Activated T-cell treated with anti-CD3 and anti-CD28 coated beads for 24 hours (primary cell): Measurements from ENCODE around the gene TARBP1.

Source experiments
- DNase-seq: peaks from one replicate; pipeline ENCODE4 v3.0.0-alpha.2; 2020; ENCODE audit warnings: low read depth

Gene TARBP1

DNA sequence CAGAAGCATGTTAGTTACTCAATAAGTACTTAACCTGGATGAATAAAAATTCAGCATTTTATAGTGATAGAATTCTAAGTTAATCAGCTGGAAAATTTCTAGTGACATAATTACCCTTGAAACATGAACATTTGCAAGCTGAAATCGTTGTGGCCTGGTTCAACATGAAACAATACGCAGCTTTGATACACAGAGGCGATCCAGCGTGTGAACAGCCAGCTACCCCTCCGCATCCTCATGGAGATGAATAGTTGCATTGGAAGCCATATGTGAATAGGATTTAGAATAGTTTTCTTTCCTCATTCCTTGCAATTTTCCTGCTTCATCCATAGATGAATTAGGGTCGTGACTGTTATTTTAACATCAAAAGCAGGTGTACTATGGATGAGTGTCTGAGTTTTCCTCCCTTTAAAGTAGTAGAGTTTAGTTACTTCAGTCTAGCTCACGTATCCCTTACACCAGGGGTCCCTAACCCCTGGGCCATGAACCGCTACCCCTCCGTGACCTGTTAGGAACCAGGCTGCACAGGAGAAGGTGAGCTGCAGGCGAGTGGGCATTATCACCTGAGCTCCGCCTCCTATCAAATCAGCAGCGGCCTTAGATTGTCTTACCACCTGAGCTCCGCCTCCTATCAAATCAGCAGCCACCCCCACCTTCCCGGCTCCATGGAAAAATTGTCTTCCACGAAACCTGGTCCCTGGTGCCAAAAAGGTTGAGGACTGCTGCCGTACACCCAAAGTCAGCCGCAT lies 6.2 kb upstream of the TARBP1 start:
- DNase-seq = no peak

DNA sequence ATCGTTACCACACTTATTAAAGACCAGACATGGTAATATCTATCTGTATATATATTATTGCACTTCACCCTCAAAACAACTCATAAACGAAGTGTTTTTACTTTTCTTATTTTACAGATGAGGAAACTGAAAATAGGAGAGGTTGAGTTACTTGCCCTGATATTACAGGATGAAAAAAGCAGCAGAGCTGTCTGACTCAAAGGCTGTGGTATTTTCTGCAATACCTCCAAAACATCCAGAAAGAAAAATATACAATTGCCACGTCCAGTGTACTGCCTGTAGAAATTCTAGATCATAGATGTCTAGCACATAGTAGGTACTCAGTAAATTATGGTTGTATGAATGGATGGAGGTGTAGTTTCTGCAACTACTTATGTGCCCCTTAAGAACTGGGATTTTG lies 5.2 kb upstream of the TARBP1 start:
- DNase-seq = no peak

DNA sequence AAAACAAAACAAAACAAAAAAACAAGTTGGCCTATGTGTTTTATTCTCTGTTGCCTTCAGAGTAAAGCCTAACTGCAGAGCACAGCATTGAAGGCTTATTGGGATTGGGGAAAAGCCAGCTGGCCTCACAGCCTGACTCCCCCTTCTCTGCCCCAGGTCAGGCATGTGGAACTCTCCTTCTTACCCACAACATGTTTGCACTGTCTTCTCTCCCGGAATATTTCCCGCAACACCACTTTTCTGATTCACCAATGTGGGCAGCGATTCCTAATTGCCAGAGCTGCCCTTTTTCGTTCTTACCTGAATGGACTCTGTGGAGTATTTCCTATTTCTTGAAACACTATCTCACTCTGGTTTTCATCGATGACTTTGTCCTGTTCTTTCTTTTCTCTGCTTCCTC lies 2.8 kb upstream of the TARBP1 start:
- DNase-seq = no peak

DNA sequence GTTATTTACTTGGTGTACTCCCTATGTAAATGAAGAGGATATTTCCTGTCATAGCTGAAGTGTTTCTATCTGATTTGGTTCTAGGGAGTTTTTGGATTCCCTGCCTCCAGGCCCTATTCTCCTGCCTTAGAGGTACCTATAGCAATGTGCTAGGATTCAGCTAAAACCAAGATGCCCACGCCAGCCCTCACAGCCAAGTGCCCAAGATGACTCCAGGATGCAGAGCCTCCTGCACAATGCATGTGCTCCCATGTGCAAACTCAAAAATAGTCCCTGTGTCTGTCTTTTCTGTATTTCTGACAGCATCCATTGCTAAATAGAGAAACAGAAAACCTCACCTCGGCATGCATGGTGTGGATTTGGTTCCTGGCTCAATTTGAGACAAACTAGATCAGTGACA lies 887 bp upstream of the TARBP1 start:
- no peak for DNase-seq

DNA sequence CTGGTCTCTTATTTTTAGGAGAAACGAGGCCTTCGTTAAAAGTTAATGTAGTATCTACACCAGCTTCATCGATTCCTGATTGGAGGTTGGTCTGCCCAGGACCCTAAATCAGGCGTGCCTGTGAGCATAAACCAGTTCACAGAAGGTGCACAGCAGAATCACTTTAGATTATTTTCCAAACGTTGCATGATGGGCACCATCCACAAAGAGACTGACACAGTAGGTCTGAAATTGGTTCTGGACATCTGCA lies 256 bp upstream of the TARBP1 start:
- DNase-seq = no peak

DNA sequence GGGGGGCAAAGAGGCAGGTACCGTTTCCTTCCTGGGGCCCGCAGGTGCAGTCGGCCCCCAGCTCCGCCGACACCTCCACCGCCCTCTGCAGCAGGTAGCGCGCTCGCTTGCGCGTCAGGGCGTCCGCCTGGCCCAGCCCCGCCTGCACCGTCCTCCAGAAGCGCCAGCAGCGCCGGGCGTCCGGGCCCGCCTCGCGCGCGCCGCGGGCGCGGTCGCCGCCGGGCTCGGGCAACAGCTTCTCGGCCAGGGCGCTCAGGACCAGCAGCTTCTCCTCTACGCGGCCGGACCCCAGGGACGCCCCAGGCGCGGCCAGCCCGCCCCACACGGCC lies 863 bp downstream of the TARBP1 start:
- DNase-seq = peak; percentile 61

DNA sequence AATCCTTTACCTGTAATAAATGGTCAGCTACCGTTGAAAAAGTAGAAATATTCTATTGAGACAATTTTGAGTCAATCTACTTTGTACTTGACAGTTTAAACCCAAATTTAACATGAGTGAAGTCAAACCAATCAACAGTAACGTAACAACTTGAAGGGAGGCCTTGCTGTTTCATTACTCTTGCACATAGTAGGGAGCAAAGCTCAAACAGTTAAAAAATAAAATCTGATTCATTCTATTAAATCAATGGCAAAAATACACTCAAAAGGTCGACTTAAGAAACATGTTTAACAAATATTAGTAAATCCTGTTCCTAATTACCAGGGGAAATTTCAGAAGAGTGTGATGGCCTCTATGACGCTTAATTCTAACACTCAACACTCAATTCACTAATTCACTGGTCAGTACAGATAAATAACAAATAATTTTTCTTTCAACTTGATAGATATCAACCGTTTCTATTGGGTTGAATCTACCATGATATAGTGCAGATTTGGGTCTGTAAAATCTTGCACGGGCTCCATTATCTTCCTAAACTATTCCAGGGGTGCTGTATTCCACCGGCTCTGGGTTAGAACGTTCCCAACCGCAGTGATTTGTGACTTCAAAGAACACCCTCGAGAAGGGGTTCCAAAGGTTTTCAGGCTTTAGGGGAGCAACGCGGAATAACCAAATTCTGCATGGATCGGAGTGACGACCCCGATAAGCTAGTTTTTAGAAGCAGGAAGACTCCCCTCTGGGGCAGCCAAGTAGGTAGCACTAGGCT lies 1.4 kb downstream of the TARBP1 start:
- DNase-seq = no peak

DNA sequence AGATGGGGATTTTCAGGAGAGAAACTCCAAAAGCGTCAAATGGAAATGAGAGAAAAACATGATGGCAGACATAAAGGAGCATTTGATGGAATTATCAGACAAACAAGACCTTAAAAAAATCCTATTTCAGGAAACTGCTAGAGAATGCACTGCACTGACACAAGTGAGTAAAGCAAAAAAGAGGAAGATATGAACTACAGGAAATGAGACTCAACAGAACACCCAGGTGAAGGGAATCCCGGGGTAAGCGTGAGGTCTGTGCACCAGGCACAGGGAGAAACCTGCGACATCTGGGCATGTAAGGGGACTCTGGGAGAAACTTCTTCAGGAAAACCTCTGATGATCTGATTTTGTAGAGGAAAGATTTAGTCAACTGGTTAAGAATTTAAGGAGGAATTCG lies 2.8 kb downstream of the TARBP1 start:
- DNase-seq = no peak

DNA sequence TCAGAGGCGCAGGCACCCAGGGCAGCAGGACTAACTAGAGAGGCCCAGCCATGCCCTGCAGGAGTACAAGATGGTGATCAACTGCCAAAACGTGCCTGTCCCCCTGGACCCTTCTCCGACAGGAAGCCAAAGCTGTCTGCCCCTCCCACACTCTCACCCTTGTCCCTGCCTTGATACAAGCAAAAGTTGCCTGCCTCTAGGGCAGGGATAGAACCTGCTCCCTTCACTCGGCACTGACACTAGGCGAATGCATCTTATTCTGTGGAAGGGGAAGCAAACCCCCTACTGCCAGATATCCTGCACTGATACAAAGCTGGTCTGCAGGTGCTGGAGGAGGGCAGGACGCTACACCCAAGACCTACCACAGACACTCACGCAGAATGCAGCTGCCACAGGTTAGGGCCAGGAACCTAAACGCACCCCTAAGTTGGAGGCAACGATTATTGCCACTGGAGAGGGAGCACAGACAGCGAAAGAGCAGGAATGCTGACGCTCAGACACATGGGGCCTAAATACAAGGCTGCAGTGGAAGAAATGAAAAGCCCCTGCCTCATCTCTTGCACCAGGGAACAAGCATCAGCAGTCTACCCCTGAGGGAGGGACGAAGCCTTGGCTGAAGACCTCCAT lies 3.7 kb downstream of the TARBP1 start:
- DNase-seq = no peak

DNA sequence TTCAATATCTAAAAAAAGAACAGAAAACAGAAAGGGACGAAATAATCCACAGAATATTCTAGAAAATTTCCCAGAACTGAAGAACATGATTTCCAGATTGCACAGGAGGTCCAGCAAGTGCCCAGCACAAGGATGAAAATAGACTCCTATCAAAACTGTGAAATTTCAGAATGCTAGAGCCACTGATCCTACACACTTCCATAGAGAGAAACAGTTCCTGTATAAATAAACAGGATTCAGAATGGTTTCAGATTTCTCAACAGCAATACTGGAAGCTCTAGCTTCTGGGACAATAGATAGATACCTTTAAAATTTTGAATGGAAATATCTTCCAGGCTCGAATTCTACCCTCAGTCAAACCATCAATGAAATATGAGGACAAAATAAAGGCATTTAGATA lies 4.6 kb downstream of the TARBP1 start:
- no peak for DNase-seq

DNA sequence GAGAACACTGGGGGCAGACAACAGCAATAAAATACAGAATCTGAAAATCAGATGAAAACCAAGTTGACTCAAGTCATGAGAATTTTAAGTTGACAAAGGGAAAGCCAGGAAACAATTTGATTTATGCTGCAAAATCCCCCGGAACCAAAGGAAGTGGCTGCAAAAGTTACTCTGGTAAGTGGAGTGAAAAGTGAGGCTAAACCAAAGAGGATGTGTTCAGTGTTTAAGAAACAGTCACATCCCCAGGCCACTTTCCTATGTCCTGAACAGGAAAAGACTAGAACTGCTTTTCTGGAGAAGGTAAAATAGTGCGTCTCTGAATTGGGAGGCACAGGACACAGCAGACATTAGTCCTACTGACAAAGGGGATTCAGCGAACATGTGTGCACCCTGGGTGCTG lies 5.9 kb downstream of the TARBP1 start:
- no peak for DNase-seq

DNA sequence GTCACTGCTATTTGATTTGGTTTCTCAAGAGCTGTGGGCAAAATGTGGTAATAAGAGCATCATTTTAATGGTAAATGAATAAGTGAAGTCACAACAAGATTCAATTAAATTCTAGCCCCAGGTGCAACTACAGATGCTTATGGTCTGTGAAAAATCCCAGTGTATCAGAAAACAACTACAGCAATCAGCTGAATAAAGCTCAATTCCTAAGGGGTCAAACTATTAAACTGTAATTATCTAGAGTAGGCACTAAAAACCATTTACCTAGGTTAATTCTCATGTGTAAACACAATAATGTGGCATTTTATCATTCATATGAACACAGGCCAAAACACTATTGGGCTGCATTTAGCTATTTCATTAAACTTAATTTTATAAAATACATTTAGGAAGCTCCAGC lies 9.6 kb downstream of the TARBP1 start:
- no peak for DNase-seq

DNA sequence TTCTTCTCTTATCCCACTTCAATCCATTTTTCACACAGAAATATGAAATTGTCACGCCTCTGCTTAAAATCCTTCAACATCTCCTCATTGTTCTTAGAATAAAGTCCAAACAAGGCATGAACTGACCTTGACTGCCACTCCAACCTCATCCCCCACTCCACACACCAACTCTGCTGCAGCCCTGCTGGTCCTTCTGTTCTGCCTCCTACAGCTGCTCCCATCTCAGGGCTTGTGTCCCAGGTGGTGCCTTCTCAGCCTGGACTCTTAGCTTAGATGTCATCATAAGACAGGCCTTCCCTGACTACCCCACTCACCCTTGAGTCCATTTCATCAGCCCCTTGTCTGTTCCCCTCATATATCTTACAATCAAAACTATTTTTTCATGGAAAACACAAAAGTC lies 10.4 kb downstream of the TARBP1 start:
- no peak for DNase-seq

DNA sequence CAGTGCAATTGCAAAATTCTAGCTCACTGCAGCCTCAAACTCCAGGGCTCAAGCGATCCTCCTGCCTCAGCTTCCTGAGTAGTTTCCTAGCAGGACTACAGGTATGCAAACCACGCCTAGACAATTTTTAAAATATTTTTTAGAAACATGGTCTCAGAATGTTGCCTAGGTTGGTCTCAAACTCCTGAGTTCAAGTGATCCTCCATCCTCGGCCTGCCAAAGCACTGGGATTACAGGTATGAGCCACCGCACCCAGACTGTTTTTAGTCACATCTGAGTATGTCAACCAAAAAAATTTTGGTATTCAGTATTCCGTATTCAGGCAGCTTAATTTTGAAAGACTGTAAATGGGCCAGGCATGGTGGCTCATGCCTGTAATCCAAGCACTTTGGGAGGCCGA lies 11.2 kb downstream of the TARBP1 start:
- no peak for DNase-seq

DNA sequence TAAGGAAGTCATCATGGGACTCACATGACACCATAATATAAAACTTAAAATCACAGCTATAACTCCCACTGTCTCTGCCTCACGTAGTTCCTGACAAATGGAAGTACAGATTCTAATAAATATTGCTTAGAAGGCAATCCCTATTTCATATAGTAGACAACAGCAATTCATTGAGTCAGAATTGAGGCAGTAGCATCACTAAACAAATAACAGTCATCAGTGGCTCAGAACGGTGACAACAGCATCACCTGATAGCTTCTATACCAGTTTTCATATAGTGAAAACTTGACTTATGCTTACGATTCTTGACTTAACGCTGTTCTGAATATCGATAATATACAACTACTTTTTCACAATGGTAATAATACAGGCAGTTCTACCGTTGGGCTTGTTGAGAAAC lies 12.0 kb downstream of the TARBP1 start:
- DNase-seq = no peak

DNA sequence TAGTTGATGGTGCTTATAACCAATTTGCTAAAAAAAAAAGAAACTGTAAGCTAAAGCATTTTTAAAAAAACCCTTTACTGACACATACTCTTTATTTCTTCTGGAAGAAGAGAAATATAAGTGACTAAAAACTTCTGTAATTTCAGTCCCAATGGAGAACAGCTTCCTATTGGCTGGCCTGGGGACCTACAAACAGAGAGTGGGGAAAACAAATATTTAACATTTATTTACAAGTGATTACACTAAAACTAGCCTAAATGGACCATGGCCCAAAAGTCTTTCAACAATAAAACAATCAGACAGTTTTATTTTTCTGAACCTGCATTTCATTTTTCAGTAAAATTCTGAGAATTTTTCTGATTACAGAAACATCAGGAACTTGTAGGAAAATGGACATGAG lies 15.2 kb downstream of the TARBP1 start:
- DNase-seq = no peak

DNA sequence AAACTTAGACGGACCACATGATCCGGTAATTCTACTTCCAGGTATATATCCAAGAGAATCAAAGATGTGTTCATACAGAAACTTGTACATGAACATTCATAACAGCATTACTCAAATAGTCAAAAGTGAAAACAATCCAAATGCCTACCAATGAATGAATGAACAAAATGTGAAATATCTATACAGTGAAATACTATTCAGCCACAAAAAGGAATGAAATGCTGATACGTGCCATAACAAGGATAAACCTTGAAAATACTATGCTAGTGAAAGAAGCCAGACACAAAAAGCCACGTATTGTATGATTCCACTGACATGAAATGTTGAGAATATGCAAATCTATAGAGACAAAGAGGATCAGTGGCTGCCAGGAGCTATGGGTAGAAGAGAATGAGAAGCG lies 18.3 kb downstream of the TARBP1 start:
- DNase-seq = no peak

DNA sequence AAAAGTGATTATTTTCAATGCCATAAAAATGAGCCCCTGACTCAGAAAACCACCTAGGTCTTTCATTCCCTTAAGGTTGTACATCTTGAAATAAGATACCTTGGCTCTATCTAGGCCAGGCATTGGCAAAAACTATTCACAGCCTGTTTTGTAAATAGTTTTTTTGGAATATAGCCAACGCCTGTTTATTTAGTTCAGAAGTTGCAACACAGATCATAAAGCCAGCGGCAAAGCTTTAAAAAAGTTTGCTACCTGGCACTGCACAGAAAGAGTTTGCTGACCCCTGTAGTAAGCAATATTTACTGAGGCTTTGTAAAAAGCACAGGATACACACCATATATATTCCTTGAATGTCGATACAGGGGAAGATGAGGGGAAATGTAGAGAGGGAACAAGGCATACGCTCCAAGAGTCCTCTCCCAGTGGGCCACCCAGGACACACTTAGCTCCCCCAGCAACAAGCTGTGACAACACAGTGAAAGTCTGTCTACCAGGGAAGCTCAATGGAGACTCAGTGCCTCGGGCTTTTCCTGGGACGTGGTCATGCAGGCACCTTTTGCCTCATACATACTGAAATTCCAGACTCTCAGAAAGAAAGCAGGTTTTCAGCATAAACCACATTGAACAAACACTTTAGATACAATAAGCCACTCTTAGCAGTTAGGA lies 20.5 kb downstream of the TARBP1 start:
- DNase-seq = no peak

DNA sequence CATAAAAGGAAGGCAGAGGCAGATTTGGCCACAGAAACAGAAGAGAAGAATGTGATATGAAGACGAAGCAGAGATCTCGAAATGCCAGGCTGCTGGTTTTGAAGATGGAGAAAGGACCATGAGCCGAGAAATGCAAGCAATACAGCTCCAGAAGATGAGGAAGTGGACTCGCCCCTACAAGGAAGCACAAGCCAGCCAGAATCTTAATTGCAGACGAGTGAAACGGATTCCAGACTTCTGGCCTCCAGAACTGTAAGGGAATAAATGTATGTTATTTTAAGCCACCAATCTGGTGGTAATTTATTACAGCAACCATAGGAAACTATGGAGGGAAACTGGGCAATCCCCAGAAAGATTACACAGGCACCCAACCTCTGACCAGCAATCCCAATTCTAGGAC lies 24.1 kb downstream of the TARBP1 start:
- DNase-seq = no peak

DNA sequence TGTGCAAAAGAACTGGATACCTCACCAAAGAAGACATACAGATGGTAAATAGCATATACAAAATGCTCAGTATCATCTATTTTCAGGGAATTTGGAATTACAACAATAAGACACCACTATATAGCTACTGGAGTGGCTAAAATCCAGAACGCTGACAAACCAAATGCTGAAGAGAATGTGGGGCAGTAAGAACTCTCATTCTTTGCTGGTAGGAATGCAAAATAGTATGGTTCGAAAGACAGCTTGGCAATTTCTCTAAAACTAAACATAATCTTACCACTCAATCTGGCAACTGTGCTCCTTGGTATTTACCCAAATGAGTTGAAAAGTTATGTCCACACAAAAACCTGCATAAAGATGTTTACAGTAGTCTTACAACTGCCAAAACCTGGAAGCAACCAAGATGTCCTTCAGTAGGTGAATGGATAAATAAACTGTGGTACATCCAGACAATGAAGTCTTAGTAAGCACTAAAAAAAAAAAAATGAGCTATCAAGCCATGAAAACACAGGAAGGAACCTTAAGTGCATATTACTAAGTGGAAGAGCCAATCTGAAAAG lies 26.5 kb downstream of the TARBP1 start:
- no peak for DNase-seq

DNA sequence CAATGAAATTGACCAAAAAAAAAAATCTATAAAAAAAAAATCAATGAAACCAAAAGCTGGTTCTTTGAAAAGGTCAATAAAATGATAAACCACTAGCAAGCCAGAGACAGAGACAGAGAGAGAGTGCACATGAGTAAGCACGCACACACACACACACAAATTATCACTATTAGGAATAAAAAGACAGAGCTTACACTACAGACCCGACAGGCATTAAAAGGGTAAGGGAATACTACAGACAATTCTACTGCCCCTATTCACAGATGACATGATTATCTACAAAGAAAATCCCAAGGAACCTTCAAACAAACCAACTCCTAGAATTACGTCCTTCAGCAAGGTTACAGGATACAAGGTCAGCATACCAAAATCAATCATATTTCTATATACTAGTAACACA lies 38.6 kb downstream of the TARBP1 start:
- DNase-seq = no peak

DNA sequence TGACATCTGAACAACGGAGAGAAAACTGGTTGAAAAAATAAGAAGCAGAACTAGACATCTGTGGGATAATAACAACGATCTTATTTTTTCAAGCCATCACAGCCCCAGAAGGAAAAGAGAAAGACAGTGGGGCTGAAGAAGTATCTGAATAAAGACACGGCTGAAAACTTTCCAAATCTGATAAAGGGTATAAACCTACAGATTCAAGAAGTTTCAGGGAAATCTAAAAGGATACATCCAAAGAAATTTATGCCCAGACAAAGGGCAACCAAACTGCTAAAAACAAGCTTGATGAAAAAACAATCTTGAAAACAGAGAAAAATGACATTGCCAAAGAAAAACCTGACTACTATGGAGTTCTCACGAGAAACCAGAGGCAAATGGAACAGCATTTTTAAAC lies 40.4 kb downstream of the TARBP1 start:
- DNase-seq = no peak
